GM21529 (cell line): ENCODE measurements around the gene TMEM151A.
"Not testable (repeated sequence)": the region's sequence is repeated elsewhere in the genome, so short reads cannot be mapped to it uniquely, and the experiment has no call there.

ENCODE experiments used
- ATAC-seq: cut with Tn5 transposase; IDR thresholded peaks from one replicate; pipeline ENCODE4 v1.9.1; 2021; ENCODE audit not compliant: unreplicated experiment

Gene TMEM151A

GRCh38 chr11:66297610-66298009 is 5.9 kb downstream of the TMEM151A start:
- no peak for ATAC-seq

- no peak for ATAC-seq
Observed at GRCh38 chr11:66299186-66299585, 7.5 kb downstream of the TMEM151A start.

GRCh38 chr11:66302656-66303055 is 11.0 kb downstream of the TMEM151A start:
- ATAC-seq: no peak

- no peak for ATAC-seq
Observed at GRCh38 chr11:66309475-66309874, 17.8 kb downstream of the TMEM151A start.

GRCh38 chr11:66310324-66310723 is 18.6 kb downstream of the TMEM151A start:
- no peak for ATAC-seq

GRCh38 chr11:66310803-66311440 is 19.2 kb downstream of the TMEM151A start:
- not testable (repeated sequence) for ATAC-seq

- no peak for ATAC-seq
Observed at GRCh38 chr11:66311470-66311964, 19.8 kb downstream of the TMEM151A start.

GRCh38 chr11:66311965-66312548 is 20.4 kb downstream of the TMEM151A start:
- peak; percentile 67 for ATAC-seq

- ATAC-seq: peak; percentile 62
Observed at GRCh38 chr11:66312549-66313320, 21.0 kb downstream of the TMEM151A start.

GRCh38 chr11:66313321-66314185 is 21.9 kb downstream of the TMEM151A start:
- no peak for ATAC-seq

DNA sequence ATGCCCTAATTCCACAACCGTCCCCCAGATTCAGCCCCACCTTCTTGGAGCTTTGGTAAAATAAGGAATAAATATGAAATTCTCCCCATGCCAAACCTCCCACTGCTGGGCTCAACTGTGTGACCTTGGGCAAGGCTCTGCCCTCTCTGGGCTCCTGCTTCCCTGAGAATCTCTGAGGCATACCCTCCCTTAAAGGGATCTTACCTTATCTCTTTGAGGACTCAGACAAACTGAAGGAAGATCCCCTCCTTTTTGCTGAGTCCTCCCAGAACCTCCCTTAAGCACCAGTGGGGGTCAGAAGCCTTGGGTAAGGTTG is 22.4 kb downstream of the TMEM151A start:
- no peak for ATAC-seq

DNA sequence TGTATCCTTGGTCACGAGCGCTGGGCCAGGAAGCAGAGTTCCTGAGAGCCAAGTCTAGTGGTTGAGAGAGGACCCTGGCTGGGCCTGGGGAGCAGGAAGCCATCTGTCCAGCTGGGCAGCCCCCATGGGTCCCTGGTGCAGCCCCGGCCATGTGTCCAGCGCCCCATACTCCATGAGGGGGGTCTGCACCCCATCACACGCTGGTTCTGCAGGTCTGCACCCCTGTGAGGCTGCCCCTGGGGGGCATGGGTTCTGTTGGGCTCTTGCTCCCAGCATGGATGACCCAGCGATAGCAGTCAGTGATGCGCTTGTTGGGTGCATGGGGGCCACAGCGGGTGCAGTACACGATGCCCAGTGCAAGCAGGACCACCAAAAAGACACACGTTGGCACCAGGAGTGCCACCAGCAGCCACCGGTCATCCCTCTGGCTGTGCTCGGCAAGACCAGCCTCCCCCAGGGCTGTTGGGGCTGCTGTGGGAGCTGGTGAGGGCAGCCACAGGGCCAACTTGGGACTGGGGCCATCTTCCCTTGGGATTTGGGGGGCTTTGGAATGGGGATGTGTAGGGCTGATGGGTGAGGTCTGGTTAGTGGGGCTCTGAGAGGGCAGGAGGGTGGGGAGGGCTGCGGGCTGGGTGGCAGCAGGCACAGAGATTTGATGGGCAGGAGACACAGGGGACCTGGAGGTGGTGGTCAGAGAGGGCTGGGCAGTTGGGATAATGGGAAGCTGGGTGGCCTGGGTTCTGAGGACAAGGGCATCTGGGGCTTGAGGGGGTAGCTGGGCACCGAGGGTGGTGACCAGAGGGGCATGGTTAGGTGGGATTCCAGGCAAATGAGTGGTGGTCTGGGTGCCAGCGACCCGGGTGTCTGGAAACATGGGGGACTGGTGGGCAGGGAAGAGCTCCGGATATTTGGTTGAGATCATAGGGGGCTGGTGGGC is 23.1 kb downstream of the TMEM151A start:
- no peak for ATAC-seq

DNA sequence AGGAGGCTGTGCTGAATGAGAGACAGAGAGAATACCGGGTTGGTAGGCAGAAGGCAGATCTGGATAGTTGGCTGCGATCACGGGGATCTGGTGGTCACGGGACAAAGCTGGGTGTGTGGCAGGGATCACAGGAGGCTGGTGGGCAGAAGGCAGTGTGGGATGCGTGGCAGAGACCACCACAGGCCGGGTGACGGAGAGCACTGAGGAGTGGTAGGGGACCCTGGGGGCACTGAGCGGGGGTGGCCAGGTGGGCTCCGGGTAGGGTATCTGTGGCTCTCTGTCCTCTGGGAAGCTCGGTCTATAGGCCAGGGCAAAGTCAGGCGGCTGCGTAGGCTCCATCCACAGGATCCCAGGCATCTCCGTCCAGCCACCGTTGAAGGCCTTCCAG is 23.8 kb downstream of the TMEM151A start:
- no peak for ATAC-seq

GRCh38 chr11:66315921-66316811 is 24.5 kb downstream of the TMEM151A start:
- ATAC-seq: no peak

DNA sequence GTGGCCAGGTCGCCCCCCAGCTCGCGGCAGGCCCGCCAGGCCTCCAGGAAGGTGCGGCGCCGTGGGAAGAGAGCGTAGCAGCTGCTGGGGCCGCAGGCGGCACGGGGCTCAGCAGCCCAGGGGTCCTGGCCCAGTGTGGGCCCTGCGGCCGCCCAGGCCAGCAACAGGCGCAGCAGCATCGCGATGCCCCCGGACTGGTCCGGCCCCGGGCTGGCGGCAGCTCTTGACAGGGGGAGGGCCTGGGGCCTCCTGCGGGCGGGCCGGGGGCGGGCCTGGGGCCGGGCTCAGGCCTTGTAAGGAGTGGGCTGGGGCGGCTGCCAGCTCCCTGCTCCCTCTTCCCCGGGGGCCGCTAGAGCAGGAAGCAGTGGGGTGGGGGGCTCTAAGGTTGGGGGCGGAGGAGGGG is 25.2 kb downstream of the TMEM151A start, which contains the start of gene CD248:
Gene CD248, minus strand, starts transcription at position 196 of the 403 bp plus-strand sequence. Its CDS starts 17 bp downstream, at position 179.
- ATAC-seq: no peak

- ATAC-seq: no peak
Observed at GRCh38 chr11:66317322-66317722, 25.6 kb downstream of the TMEM151A start.

- no peak for ATAC-seq
Observed at GRCh38 chr11:66317723-66318599, 26.3 kb downstream of the TMEM151A start.

DNA sequence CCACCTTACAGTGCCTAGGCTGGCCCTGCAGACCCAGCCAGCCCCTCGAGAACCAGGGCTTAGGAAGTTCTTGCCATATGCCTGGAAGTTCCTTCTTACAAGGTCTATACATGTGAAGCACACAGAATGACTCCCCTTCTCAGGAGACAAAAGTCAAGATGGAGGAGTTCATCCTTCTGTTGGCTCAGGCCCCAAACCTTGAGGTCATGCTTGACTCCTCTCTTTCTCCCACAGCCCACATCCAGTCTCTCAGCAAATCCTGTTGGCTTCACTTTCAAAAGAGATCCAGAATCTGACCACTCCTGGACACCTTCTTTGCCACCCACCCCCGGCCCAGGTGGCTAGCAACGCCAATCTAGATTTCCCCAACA is 26.9 kb downstream of the TMEM151A start:
- ATAC-seq: no peak
